KOPT-K1 (cell line): ENCODE results near the gene PRDM2.

ENCODE experiments used
- H3K27ac ChIP-seq: fragments of 200-600 bp; sonication (generic); 2 replicates; pipeline ENCODE4 v1.5.1; 2016; ENCODE audit warnings: antibody characterized with exemption, mild to moderate bottlenecking, low read depth, low read length; ENCODE audit not compliant: poor library complexity, severe bottlenecking
- H3K36me3 ChIP-seq: fragments of 200-600 bp; sonication (generic); 2 replicates; pipeline ENCODE4 v1.5.1; 2017; ENCODE audit warnings: antibody characterized with exemption, mild to moderate bottlenecking, low read length, moderate library complexity; ENCODE audit not compliant: insufficient read depth
- H3K9me3 ChIP-seq: fragments of 200-600 bp; sonication (generic); 2 replicates; pipeline ENCODE4 v1.5.1; 2017; ENCODE audit warnings: antibody characterized with exemption, low read length, mild to moderate bottlenecking; ENCODE audit not compliant: insufficient read depth, poor library complexity, severe bottlenecking

PRDM2 gene

GRCh38 chr1:13735168-13735930 lies 35.4 kb downstream of the PRDM2 start:
- Histone ChIP-seq H3K36me3 (no peaks in the 10 kb centered on the region), H3K9me3 (no peaks in the 10 kb centered on the region), H3K27ac (no peak overlapping the region)

GRCh38 chr1:13737398-13737797 lies 37.4 kb downstream of the PRDM2 start:
- Histone ChIP-seq H3K36me3 (no peaks in the 10 kb centered on the region), H3K27ac (no peak overlapping the region)

GRCh38 chr1:13746342-13746741 lies 46.4 kb downstream of the PRDM2 start:
- H3K36me3 ChIP-seq = no peaks in the 10 kb centered on the region
- no peak overlapping the region for H3K27ac ChIP-seq
- H3K9me3 ChIP-seq = no peaks in the 10 kb centered on the region

More at GRCh38 chr1:13737398-13737797, 37.4 kb downstream of the PRDM2 start:
- H3K9me3 ChIP-seq = no peaks in the 10 kb centered on the region

GRCh38 chr1:13748610-13749505 lies 48.9 kb downstream of the PRDM2 start:
- Histone ChIP-seq H3K36me3 (peaks cover 7% of the 10 kb centered on the region; the same call in 1 of the 2 replicates), H3K9me3 (no peaks in the 10 kb centered on the region), H3K27ac (peak overlapping the region; percentile 76)

- Histone ChIP-seq H3K36me3 (peaks cover 15% of the 10 kb centered on the region; the same call in 1 of the 2 replicates), H3K9me3 (no peaks in the 10 kb centered on the region), H3K27ac (peak overlapping the region; percentile 76)
Measured at GRCh38 chr1:13749543-13750341, 49.8 kb downstream of the PRDM2 start.

GRCh38 chr1:13751458-13751871 lies 51.5 kb downstream of the PRDM2 start:
- Histone ChIP-seq H3K9me3 (no peaks in the 10 kb centered on the region), H3K27ac (no peak overlapping the region), H3K36me3 (peaks cover 15% of the 10 kb centered on the region; the same call in 1 of the 2 replicates)

- H3K9me3 ChIP-seq = no peaks in the 10 kb centered on the region
- H3K27ac ChIP-seq = no peak overlapping the region
- peaks cover 15% of the 10 kb centered on the region; the same call in 1 of the 2 replicates for H3K36me3 ChIP-seq
Measured at GRCh38 chr1:13751985-13752384, 52.0 kb downstream of the PRDM2 start.

GRCh38 chr1:13752852-13753251 lies 52.9 kb downstream of the PRDM2 start:
- H3K27ac ChIP-seq = no peak overlapping the region
- H3K36me3 ChIP-seq = peaks cover 15% of the 10 kb centered on the region; the same call in 1 of the 2 replicates

GRCh38 chr1:13753636-13754402 lies 53.8 kb downstream of the PRDM2 start:
- H3K9me3 ChIP-seq = no peaks in the 10 kb centered on the region
- no peak overlapping the region for H3K27ac ChIP-seq
- H3K36me3 ChIP-seq = peaks cover 15% of the 10 kb centered on the region; the same call in 1 of the 2 replicates

More at GRCh38 chr1:13752852-13753251, 52.9 kb downstream of the PRDM2 start:
- no peaks in the 10 kb centered on the region for H3K9me3 ChIP-seq

GRCh38 chr1:13754510-13755103 lies 54.6 kb downstream of the PRDM2 start:
- peaks cover 15% of the 10 kb centered on the region; the same call in 1 of the 2 replicates for H3K36me3 ChIP-seq
- no peak overlapping the region for H3K27ac ChIP-seq
- no peaks in the 10 kb centered on the region for H3K9me3 ChIP-seq

GRCh38 chr1:13756557-13757315 lies 56.7 kb downstream of the PRDM2 start:
- Histone ChIP-seq H3K9me3 (no peaks in the 10 kb centered on the region), H3K27ac (no peak overlapping the region), H3K36me3 (peaks cover 15% of the 10 kb centered on the region; the same call in 1 of the 2 replicates)

GRCh38 chr1:13757693-13758092 lies 57.7 kb downstream of the PRDM2 start:
- Histone ChIP-seq H3K36me3 (peaks cover 13% of the 10 kb centered on the region; the same call in 1 of the 2 replicates), H3K9me3 (no peaks in the 10 kb centered on the region), H3K27ac (no peak overlapping the region)

- Histone ChIP-seq H3K27ac (no peak overlapping the region), H3K9me3 (no peaks in the 10 kb centered on the region), H3K36me3 (peaks cover 7% of the 10 kb centered on the region; the same call in 1 of the 2 replicates)
Measured at GRCh38 chr1:13759072-13759471, 59.1 kb downstream of the PRDM2 start.
